ENCODE data around the gene TRERF1. TPM values are rescaled to one million over a fixed set of nuclear protein-coding genes. Genes with fewer than 3 reads are reported as not detected.
A peak's percentile ranks its signal among the peaks of the same experiment; 100 is the strongest.

TRERF1 gene
- total RNA-seq, 5 donors from 2014 or later (not counting 1 experiment from before 2014, with no cell fraction given): 20.5 to 52.2 (median 25.6) TPM

- CTCF ChIA-PET: interaction anchor here in 1 of 2 donors (0.9 kb wide), 1 partner anchor 269 kb away, joined by 3 read pairs; no protein-coding TSS in a partner anchor
- H3K36me3 Mint-ChIP-seq: peaks cover 11% of the 10 kb centered on the region
- no peaks in the 10 kb centered on the region for H3K9me3 ChIP-seq
- ATAC-seq (replicated peaks in 1 of 4): peak; percentile 23 to 68 (median 54)
- H3K9me3 Mint-ChIP-seq: no peaks in the 10 kb centered on the region
- H3K27me3 ChIP-seq (replicated peaks in 1 of 2; ENCODE audit: control insufficient read depth in 2 of 2, extremely low read depth in 1 of 2, insufficient read depth in 2 of 2, low read length in 1 of 2): no peaks in the 10 kb centered on the region
- H3K4me1 ChIP-seq (ENCODE audit: control insufficient read depth in 1 of 2, extremely low read depth in 1 of 2, insufficient read depth in 2 of 2, low read length in 2 of 2): peaks cover 31 to 54% of the 10 kb centered on the region in 2 experiments
- no peaks in the 10 kb centered on the region for H3K27me3 Mint-ChIP-seq
- peak overlapping the region; percentile 72 to 87 for H3K27ac Mint-ChIP-seq
- WGBS (ENCODE audit: insufficient coverage): 28% methylated on average over 5 of the region's 9 CpGs
- H3K4me1 Mint-ChIP-seq: peaks cover 54 to 66% (median 57%) of the 10 kb centered on the region in 3 donors
- H3K27ac ChIP-seq (ENCODE audit: low read length): peak overlapping the region; percentile 54
- peak overlapping the region; percentile 10 to 67 (median 21) for H3K4me3 Mint-ChIP-seq
- H3K4me3 ChIP-seq (ENCODE audit: control insufficient read depth in 1 of 2, extremely low read depth in 1 of 2, low read length in 1 of 2): peak overlapping the region in 1 of 2 donors; percentile 25
- POLR2A ChIA-PET: interaction anchor here in 1 of 2 donors (0.7 kb wide), 1 partner anchor 15 kb away, joined by 3 read pairs; no protein-coding TSS in a partner anchor
- DNase-seq: peak in 29 of 35 experiments; percentile 6 to 48 (median 28)
- H3K36me3 ChIP-seq (ENCODE audit: control insufficient read depth in 2 of 2, extremely low read depth in 1 of 2, insufficient read depth in 1 of 2, low read length in 1 of 2): peaks cover 0 to 6% of the 10 kb centered on the region in 2 donors
Measured at GRCh38 chr6:42279144-42279781, 172.5 kb downstream of the TRERF1 start.

GRCh38 chr6:42278131-42278853, 173.4 kb downstream of the TRERF1 start:
- peaks cover 54 to 63% (median 57%) of the 10 kb centered on the region in 3 donors for H3K4me1 Mint-ChIP-seq
- Histone ChIP-seq H3K4me1 (ENCODE audit: control insufficient read depth in 1 of 2, extremely low read depth in 1 of 2, insufficient read depth in 2 of 2, low read length in 2 of 2) (peaks cover 31 to 54% of the 10 kb centered on the region in 2 experiments), H3K4me3 (ENCODE audit: control insufficient read depth in 1 of 2, extremely low read depth in 1 of 2, low read length in 1 of 2) (no peak overlapping the region), H3K27me3 (replicated peaks in 1 of 2; ENCODE audit: control insufficient read depth in 2 of 2, extremely low read depth in 1 of 2, insufficient read depth in 2 of 2, low read length in 1 of 2) (no peaks in the 10 kb centered on the region), H3K9me3 (no peaks in the 10 kb centered on the region), H3K36me3 (ENCODE audit: control insufficient read depth in 2 of 2, extremely low read depth in 1 of 2, insufficient read depth in 1 of 2, low read length in 1 of 2) (peaks cover 0 to 6% of the 10 kb centered on the region in 2 donors), H3K27ac (ENCODE audit: low read length) (peak overlapping the region; percentile 54)
- ATAC-seq (replicated peaks in 1 of 4) (peak; percentile 75 to 90 (median 78)), DNase-seq (peak in 25 of 35 experiments; percentile 13 to 66 (median 30))
- ChIA-PET POLR2A (interaction anchor here in 1 of 2 donors (0.7 kb wide), 1 partner anchor 16 kb away, joined by 3 read pairs; no protein-coding TSS in a partner anchor), CTCF (interaction anchor here in 1 of 2 donors (1.4 kb wide), 1 partner anchor 269 kb away, joined by 6 read pairs; no protein-coding TSS in a partner anchor)
- H3K9me3 Mint-ChIP-seq: no peaks in the 10 kb centered on the region
- no peaks in the 10 kb centered on the region for H3K27me3 Mint-ChIP-seq
- H3K36me3 Mint-ChIP-seq: peaks cover 10% of the 10 kb centered on the region
- peak overlapping the region; percentile 72 to 87 for H3K27ac Mint-ChIP-seq
- WGBS (ENCODE audit: insufficient coverage): 43% methylated on average over 1 of the region's 7 CpGs
- H3K4me3 Mint-ChIP-seq: peak overlapping the region in 1 of 3 donors; percentile 67

GRCh38 chr6:42276034-42276890, 175.5 kb downstream of the TRERF1 start:
- H3K9me3 ChIP-seq: no peaks in the 10 kb centered on the region
- H3K36me3 ChIP-seq (ENCODE audit: control insufficient read depth in 2 of 2, extremely low read depth in 1 of 2, insufficient read depth in 1 of 2, low read length in 1 of 2): peaks cover 0 to 6% of the 10 kb centered on the region in 2 donors
- Mint-ChIP-seq H3K27ac (no peak overlapping the region), H3K4me3 (no peak overlapping the region), H3K27me3 (no peaks in the 10 kb centered on the region), H3K4me1 (peaks cover 40 to 44% (median 43%) of the 10 kb centered on the region in 3 donors), H3K9me3 (no peaks in the 10 kb centered on the region), H3K36me3 (peaks cover 5% of the 10 kb centered on the region)
- H3K4me3 ChIP-seq (ENCODE audit: control insufficient read depth in 1 of 2, extremely low read depth in 1 of 2, low read length in 1 of 2): no peak overlapping the region
- WGBS (ENCODE audit: insufficient coverage): 98% methylated on average over 5 of the region's 13 CpGs
- CTCF ChIA-PET: no interaction called here
- ATAC-seq (replicated peaks in 1 of 4) (no peak), DNase-seq (no peak)
- POLR2A ChIA-PET: no interaction called here
- H3K4me1 ChIP-seq (ENCODE audit: control insufficient read depth in 1 of 2, extremely low read depth in 1 of 2, insufficient read depth in 2 of 2, low read length in 2 of 2): peaks cover 24 to 43% of the 10 kb centered on the region in 2 experiments
- H3K27ac ChIP-seq (ENCODE audit: low read length): no peak overlapping the region
- no peaks in the 10 kb centered on the region for H3K27me3 ChIP-seq (replicated peaks in 1 of 2; ENCODE audit: control insufficient read depth in 2 of 2, extremely low read depth in 1 of 2, insufficient read depth in 2 of 2, low read length in 1 of 2)

- peaks cover 21 to 35% of the 10 kb centered on the region in 2 experiments for H3K4me1 ChIP-seq (ENCODE audit: control insufficient read depth in 1 of 2, extremely low read depth in 1 of 2, insufficient read depth in 2 of 2, low read length in 2 of 2)
- Mint-ChIP-seq H3K9me3 (no peaks in the 10 kb centered on the region), H3K4me1 (peaks cover 32 to 37% (median 36%) of the 10 kb centered on the region in 3 donors), H3K4me3 (no peak overlapping the region), H3K27ac (peak overlapping the region in 1 of 2 donors; percentile 36), H3K36me3 (peaks cover 6% of the 10 kb centered on the region), H3K27me3 (no peaks in the 10 kb centered on the region)
- H3K27me3 ChIP-seq (replicated peaks in 1 of 2; ENCODE audit: control insufficient read depth in 2 of 2, extremely low read depth in 1 of 2, insufficient read depth in 2 of 2, low read length in 1 of 2): no peaks in the 10 kb centered on the region
- DNase-seq (no peak), ATAC-seq (replicated peaks in 1 of 4) (no peak)
- WGBS (ENCODE audit: insufficient coverage): 95% methylated on average over 10 of the region's 12 CpGs
- H3K9me3 ChIP-seq: no peaks in the 10 kb centered on the region
- ChIA-PET CTCF (interaction anchor here in 1 of 2 donors (0.6 kb wide), 1 partner anchor 1123 kb away, joined by 6 read pairs; no protein-coding TSS in a partner anchor), POLR2A (no interaction called here)
- no peak overlapping the region for H3K27ac ChIP-seq (ENCODE audit: low read length)
- H3K36me3 ChIP-seq (ENCODE audit: control insufficient read depth in 2 of 2, extremely low read depth in 1 of 2, insufficient read depth in 1 of 2, low read length in 1 of 2): peaks cover 0 to 6% of the 10 kb centered on the region in 2 donors
- H3K4me3 ChIP-seq (ENCODE audit: control insufficient read depth in 1 of 2, extremely low read depth in 1 of 2, low read length in 1 of 2): no peak overlapping the region
Measured at GRCh38 chr6:42275376-42276033, 176.2 kb downstream of the TRERF1 start.

- H3K4me1 ChIP-seq (ENCODE audit: control insufficient read depth in 1 of 2, extremely low read depth in 1 of 2, insufficient read depth in 2 of 2, low read length in 2 of 2): peaks cover 16 to 30% of the 10 kb centered on the region in 2 experiments
- Mint-ChIP-seq H3K36me3 (peaks cover 11% of the 10 kb centered on the region), H3K27ac (no peak overlapping the region), H3K9me3 (no peaks in the 10 kb centered on the region), H3K4me3 (no peak overlapping the region), H3K27me3 (no peaks in the 10 kb centered on the region), H3K4me1 (peaks cover 26 to 35% (median 32%) of the 10 kb centered on the region in 3 donors)
- no peak for DNase-seq
- no peak overlapping the region for H3K27ac ChIP-seq (ENCODE audit: low read length)
- peaks cover 0 to 6% of the 10 kb centered on the region in 2 donors for H3K36me3 ChIP-seq (ENCODE audit: control insufficient read depth in 2 of 2, extremely low read depth in 1 of 2, insufficient read depth in 1 of 2, low read length in 1 of 2)
- WGBS (ENCODE audit: insufficient coverage): no CpG with 5 or more reads among the region's 6 CpGs
- no peaks in the 10 kb centered on the region for H3K27me3 ChIP-seq (replicated peaks in 1 of 2; ENCODE audit: control insufficient read depth in 2 of 2, extremely low read depth in 1 of 2, insufficient read depth in 2 of 2, low read length in 1 of 2)
- POLR2A ChIA-PET: no interaction called here
- no peaks in the 10 kb centered on the region for H3K9me3 ChIP-seq
- CTCF ChIA-PET: interaction anchor here in 1 of 2 donors (0.6 kb wide), 1 partner anchor 1124 kb away, joined by 6 read pairs; no protein-coding TSS in a partner anchor
- ATAC-seq (replicated peaks in 1 of 4): no peak
- H3K4me3 ChIP-seq (ENCODE audit: control insufficient read depth in 1 of 2, extremely low read depth in 1 of 2, low read length in 1 of 2): no peak overlapping the region
Measured at GRCh38 chr6:42274898-42275297, 176.8 kb downstream of the TRERF1 start.
